GM23338 (cell line): ENCODE results near the gene GAB2. TPM values are rescaled to one million over a fixed set of nuclear protein-coding genes. Genes with fewer than 3 reads are reported as not detected.

Experiments used
- ATAC-seq: fragments of 200-7000 bp; cut with Tn5 transposase; 3 replicates; pipeline ENCODE4 v1.9.1; 2020
- DNase-seq: peaks from one replicate; pipeline ENCODE4 v3.0.0-alpha.2; 2015; ENCODE audit warnings: low spot score
- H2AFZ ChIP-seq: fragments of 200-600 bp; sonication (generic); 2 replicates; pipeline ENCODE4 v1.8.0; 2016; ENCODE audit warnings: antibody characterized with exemption, mild to moderate bottlenecking, moderate library complexity
- H3F3A ChIP-seq: fragments of 200-600 bp; sonication (generic); replicated peaks from 2 replicates; pipeline ENCODE4 v1.8.0; 2017; ENCODE audit warnings: antibody characterized with exemption, mixed run types, low read depth
- H3K27ac ChIP-seq: fragments of 200-600 bp; sonication (generic); 2 replicates; pipeline ENCODE4 v1.6.1; 2016; ENCODE audit warnings: low read depth
- H3K27me3 ChIP-seq: fragments of 200-600 bp; sonication (generic); 2 replicates; pipeline ENCODE4 v1.8.0; 2016; ENCODE audit warnings: mild to moderate bottlenecking, mixed run types, moderate library complexity; ENCODE audit not compliant: insufficient read depth
- H3K36me3 ChIP-seq: fragments of 200-600 bp; sonication (generic); 2 replicates; pipeline ENCODE4 v1.8.0; 2016; ENCODE audit warnings: mild to moderate bottlenecking; ENCODE audit not compliant: insufficient read depth
- H3K4me1 ChIP-seq: fragments of 200-600 bp; sonication (generic); 2 replicates; pipeline ENCODE4 v1.8.0; 2016; ENCODE audit warnings: mild to moderate bottlenecking, moderate library complexity; ENCODE audit not compliant: insufficient read depth
- H3K4me2 ChIP-seq: fragments of 200-600 bp; sonication (generic); 2 replicates; pipeline ENCODE4 v1.7.1; 2017; ENCODE audit warnings: mixed run types
- H3K4me3 ChIP-seq: fragments of 200-600 bp; sonication (generic); 2 replicates; pipeline ENCODE4 v1.6.1; 2016; ENCODE audit warnings: mixed run types
- H3K79me2 ChIP-seq: fragments of 200-600 bp; sonication (generic); replicated peaks from 2 replicates; pipeline ENCODE4 v1.8.0; 2017; ENCODE audit warnings: mild to moderate bottlenecking; ENCODE audit not compliant: insufficient read depth
- H3K9me2 ChIP-seq: fragments of 200-600 bp; sonication (generic); 2 replicates; pipeline ENCODE4 v1.8.0; 2017; ENCODE audit not compliant: insufficient read depth
- H4K20me1 ChIP-seq: fragments of 200-600 bp; sonication (generic); replicated peaks from 2 replicates; pipeline ENCODE4 v1.8.0; 2017; ENCODE audit warnings: mild to moderate bottlenecking; ENCODE audit not compliant: insufficient read depth
- H3K27ac Mint-ChIP-seq: 2 replicates; pipeline ENCODE4 v1.8.0; 2020; ENCODE audit warnings: inconsistent platforms, mild to moderate bottlenecking, moderate library complexity, mixed read lengths
- H3K27me3 Mint-ChIP-seq: 3 replicates; pipeline ENCODE4 v1.8.0; 2022; ENCODE audit warnings: low read depth, mild to moderate bottlenecking, moderate library complexity, mixed read lengths, inconsistent platforms; ENCODE audit not compliant: insufficient read depth, poor library complexity
- H3K36me3 Mint-ChIP-seq: 3 replicates; pipeline ENCODE4 v1.8.0; 2021; ENCODE audit warnings: low read depth, mild to moderate bottlenecking, inconsistent platforms, moderate library complexity, mixed read lengths
- H3K4me1 Mint-ChIP-seq: 3 replicates; pipeline ENCODE4 v1.8.0; 2020; ENCODE audit warnings: mild to moderate bottlenecking, inconsistent platforms, mixed read lengths
- H3K4me3 Mint-ChIP-seq: 3 replicates; pipeline ENCODE4 v1.8.0; 2021; ENCODE audit warnings: moderate library complexity, mild to moderate bottlenecking, inconsistent platforms, mixed read lengths
- H3K9me3 Mint-ChIP-seq: 3 replicates; pipeline ENCODE4 v1.8.0; 2020; ENCODE audit warnings: moderate library complexity, mild to moderate bottlenecking, inconsistent platforms, mixed read lengths
- CREB1 ChIP-seq: fragments of 250-450 bp; sonication (Bioruptor Pico); IDR thresholded peaks from 2 replicates; pipeline ENCODE4 v1.5.0; 2020; ENCODE audit warnings: low read depth, mild to moderate bottlenecking, moderate library complexity
- EZH2 ChIP-seq: fragments of 200-600 bp; sonication (generic); IDR thresholded peaks from one replicate; pipeline ENCODE4 v1.8.0; 2017; ENCODE audit warnings: antibody characterized with exemption, mild to moderate bottlenecking, low read depth; ENCODE audit not compliant: unreplicated experiment
- EZH2phosphoT487 ChIP-seq: fragments of 200-600 bp; sonication (generic); IDR thresholded peaks from one replicate; pipeline ENCODE4 v1.8.1; 2018; ENCODE audit warnings: antibody characterized with exemption; ENCODE audit not compliant: unreplicated experiment
- JUNB ChIP-seq: IDR thresholded peaks from one replicate; pipeline ENCODE4 v1.6.1; 2016; ENCODE audit warnings: antibody characterized with exemption; ENCODE audit not compliant: unreplicated experiment
- NANOG ChIP-seq: IDR thresholded peaks from 2 replicates; pipeline ENCODE4 v1.6.1; 2016; ENCODE audit warnings: antibody characterized with exemption, borderline replicate concordance
- POLR2AphosphoS5 ChIP-seq: IDR thresholded peaks from 2 replicates; pipeline ENCODE4 v1.6.1; 2016; ENCODE audit warnings: antibody characterized with exemption, low read depth
- REST ChIP-seq: IDR thresholded peaks from one replicate; pipeline ENCODE4 v1.6.1; 2018; ENCODE audit warnings: antibody characterized with exemption; ENCODE audit not compliant: unreplicated experiment
- STAT1 ChIP-seq: IDR thresholded peaks from one replicate; pipeline ENCODE4 v1.6.1; 2016; ENCODE audit warnings: antibody characterized with exemption; ENCODE audit not compliant: unreplicated experiment
- ZNF114 ChIP-seq: fragments of 250-450 bp; sonication (Bioruptor Pico); IDR thresholded peaks from 2 replicates; pipeline ENCODE4 v1.5.0; 2020; ENCODE audit warnings: mild to moderate bottlenecking, moderate library complexity
- ZNF331 ChIP-seq: fragments of 250-450 bp; sonication (Bioruptor Pico); IDR thresholded peaks from 2 replicates; pipeline ENCODE4 v1.5.0; 2020; ENCODE audit warnings: low read depth, mild to moderate bottlenecking, moderate library complexity
- polyA plus RNA-seq: library from polyadenylated mRNA; unstranded; fragments of >200 nt; fragmentation: Nextera tagmentation; extraction: Ambion mirVana; gene quantifications from 2 replicates; pipeline ENCODE4 v1.2.1, GENCODE V29; 2016
- total RNA-seq: library from RNA; depleted of rRNA; stranded (reverse); fragments of >200 nt; shearing (Covaris generic); gene quantifications from 2 replicates; pipeline ENCODE4 v1.2.3, GENCODE V29; 2014
- TF ChIP-seq, protein P1 (sequence below): IDR thresholded peaks from 2 replicates; pipeline ENCODE4 v1.6.1; 2016; ENCODE audit warnings: antibody characterized with exemption
- TF ChIP-seq, protein P2 (sequence below), 2 experiments: fragments of 200-600 bp in 1 of 2; sonication (generic) in 1 of 2; conservative IDR thresholded peaks; 2 replicates each; pipeline versions ENCODE4 v1.5.1 to v1.6.1; 2016 to 2017; ENCODE audit warnings: antibody characterized with exemption in 2 of 2, low read depth in 2 of 2, mild to moderate bottlenecking in 2 of 2, moderate library complexity in 1 of 2

The GAB2 gene
- total and polyA plus RNA-seq, 2 experiments from 2014 or later, result 2.0 to 10.8 TPM

DNA sequence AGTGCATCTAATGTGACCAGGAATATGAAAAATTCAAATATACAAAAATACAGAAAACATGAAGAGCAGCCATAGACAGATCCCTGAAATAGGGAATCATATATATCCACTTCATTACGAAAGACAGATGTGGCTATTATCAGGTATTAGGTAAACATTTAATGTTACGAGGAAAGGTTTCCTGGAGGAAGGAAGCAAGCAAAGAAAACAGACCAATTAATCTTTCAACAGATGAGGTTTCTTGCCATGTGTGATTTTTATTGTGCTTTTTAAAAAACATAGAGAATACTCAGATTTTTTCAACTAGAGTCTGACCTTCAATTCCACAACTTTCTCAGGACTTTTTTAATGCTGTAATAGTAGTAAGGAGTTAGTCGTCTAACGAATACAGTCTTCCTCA lies 24.3 kb upstream of the GAB2 start:
- Mint-ChIP-seq H3K27me3 (no peaks in the 10 kb centered on the region), H3K9me3 (no peaks in the 10 kb centered on the region), H3K36me3 (peaks cover 21% of the 10 kb centered on the region; the same call in 2 of the 3 replicates), H3K27ac (no peak overlapping the region), H3K4me1 (no peaks in the 10 kb centered on the region), H3K4me3 (no peak overlapping the region)
- no peaks in the 10 kb centered on the region for H3K9me2 ChIP-seq
- TF ChIP-seq, protein P1, sequence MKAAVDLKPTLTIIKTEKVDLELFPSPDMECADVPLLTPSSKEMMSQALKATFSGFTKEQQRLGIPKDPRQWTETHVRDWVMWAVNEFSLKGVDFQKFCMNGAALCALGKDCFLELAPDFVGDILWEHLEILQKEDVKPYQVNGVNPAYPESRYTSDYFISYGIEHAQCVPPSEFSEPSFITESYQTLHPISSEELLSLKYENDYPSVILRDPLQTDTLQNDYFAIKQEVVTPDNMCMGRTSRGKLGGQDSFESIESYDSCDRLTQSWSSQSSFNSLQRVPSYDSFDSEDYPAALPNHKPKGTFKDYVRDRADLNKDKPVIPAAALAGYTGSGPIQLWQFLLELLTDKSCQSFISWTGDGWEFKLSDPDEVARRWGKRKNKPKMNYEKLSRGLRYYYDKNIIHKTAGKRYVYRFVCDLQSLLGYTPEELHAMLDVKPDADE, result no peak
- no peak for TF ChIP-seq JUNB
- no peak overlapping the region for H3K4me3 ChIP-seq
- H4K20me1 ChIP-seq, result no peaks in the 10 kb centered on the region
- no peaks in the 10 kb centered on the region for H3F3A ChIP-seq
- H3K27ac ChIP-seq, result no peak overlapping the region
- DNase-seq (no peak), ATAC-seq (no peak)
- H3K27me3 ChIP-seq, result no peaks in the 10 kb centered on the region
- peaks cover 7% of the 10 kb centered on the region; the same call in 1 of the 2 replicates for H3K36me3 ChIP-seq
- H3K4me2 ChIP-seq, result no peak overlapping the region
- H3K4me1 ChIP-seq, result no peaks in the 10 kb centered on the region
- no peaks in the 10 kb centered on the region for H3K79me2 ChIP-seq
- no peak overlapping the region for H2AFZ ChIP-seq

- peaks cover 17% of the 10 kb centered on the region; the same call in 2 of the 3 replicates for H3K36me3 Mint-ChIP-seq
- Histone ChIP-seq H3K4me2 (no peak overlapping the region), H3K36me3 (peaks cover 3% of the 10 kb centered on the region; the same call in 1 of the 2 replicates), H3K4me3 (no peak overlapping the region), H3K4me1 (no peaks in the 10 kb centered on the region), H3F3A (no peaks in the 10 kb centered on the region; the same call in 1 of the 2 replicates), H3K79me2 (no peaks in the 10 kb centered on the region), H3K27ac (no peak overlapping the region), H2AFZ (no peak overlapping the region), H3K9me2 (no peaks in the 10 kb centered on the region), H3K27me3 (no peaks in the 10 kb centered on the region), H4K20me1 (no peaks in the 10 kb centered on the region)
- ATAC-seq (no peak), DNase-seq (no peak)
- no peaks in the 10 kb centered on the region for H3K4me1 Mint-ChIP-seq
- H3K9me3 Mint-ChIP-seq, result no peaks in the 10 kb centered on the region
- H3K27me3 Mint-ChIP-seq, result no peaks in the 10 kb centered on the region
- no peak overlapping the region for H3K27ac Mint-ChIP-seq
- no peak overlapping the region for H3K4me3 Mint-ChIP-seq
- TF ChIP-seq POLR2AphosphoS5 (no peak), STAT1 (no peak), CREB1 (CRISPR knock-in tag) (no peak), EZH2phosphoT487 (no peak), NANOG (no peak), EZH2 (no peak), JUNB (no peak), ZNF331 (CRISPR knock-in tag) (no peak), REST (no peak), ZNF114 (CRISPR knock-in tag) (no peak)
- TF ChIP-seq, protein P2, sequence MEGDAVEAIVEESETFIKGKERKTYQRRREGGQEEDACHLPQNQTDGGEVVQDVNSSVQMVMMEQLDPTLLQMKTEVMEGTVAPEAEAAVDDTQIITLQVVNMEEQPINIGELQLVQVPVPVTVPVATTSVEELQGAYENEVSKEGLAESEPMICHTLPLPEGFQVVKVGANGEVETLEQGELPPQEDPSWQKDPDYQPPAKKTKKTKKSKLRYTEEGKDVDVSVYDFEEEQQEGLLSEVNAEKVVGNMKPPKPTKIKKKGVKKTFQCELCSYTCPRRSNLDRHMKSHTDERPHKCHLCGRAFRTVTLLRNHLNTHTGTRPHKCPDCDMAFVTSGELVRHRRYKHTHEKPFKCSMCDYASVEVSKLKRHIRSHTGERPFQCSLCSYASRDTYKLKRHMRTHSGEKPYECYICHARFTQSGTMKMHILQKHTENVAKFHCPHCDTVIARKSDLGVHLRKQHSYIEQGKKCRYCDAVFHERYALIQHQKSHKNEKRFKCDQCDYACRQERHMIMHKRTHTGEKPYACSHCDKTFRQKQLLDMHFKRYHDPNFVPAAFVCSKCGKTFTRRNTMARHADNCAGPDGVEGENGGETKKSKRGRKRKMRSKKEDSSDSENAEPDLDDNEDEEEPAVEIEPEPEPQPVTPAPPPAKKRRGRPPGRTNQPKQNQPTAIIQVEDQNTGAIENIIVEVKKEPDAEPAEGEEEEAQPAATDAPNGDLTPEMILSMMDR (conservative IDR thresholded peaks at IDR 0.05; ENCODE audit: low read depth in 2 of 2), result no peak
- TF ChIP-seq, protein P1, result no peak
These were observed 20.8 kb upstream of the GAB2 start for GRCh38 chr11:78438298-78438975.
